LNCAP (cell line): ENCODE measurements around the gene JAZF1.

Experiments used
- TF ChIP-seq, protein P1 (sequence below): fragments of 450-650 bp; IDR thresholded peaks from 2 replicates; pipeline ENCODE4 v1.5.1; 2017; ENCODE audit warnings: mild to moderate bottlenecking

JAZF1 gene

DNA sequence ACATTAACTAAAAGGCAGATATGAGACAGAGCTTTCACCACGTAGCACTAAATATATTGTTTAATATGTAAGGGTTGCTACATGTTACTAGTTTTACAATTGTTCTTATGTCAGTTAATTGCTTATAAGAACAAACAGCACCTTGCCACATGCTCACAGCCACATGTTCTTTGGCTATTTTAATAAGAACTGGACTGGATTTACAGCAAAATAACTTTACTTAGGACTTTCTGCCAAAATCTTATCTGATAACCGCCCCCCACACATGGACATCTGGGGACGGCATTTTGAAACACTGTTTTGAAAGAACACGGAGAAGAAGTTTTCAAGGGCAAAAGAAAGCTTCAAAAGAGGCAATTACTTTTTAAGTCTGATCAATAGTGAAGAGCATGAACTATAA, 45.3 kb downstream of the JAZF1 start:
- TF ChIP-seq, protein P1, sequence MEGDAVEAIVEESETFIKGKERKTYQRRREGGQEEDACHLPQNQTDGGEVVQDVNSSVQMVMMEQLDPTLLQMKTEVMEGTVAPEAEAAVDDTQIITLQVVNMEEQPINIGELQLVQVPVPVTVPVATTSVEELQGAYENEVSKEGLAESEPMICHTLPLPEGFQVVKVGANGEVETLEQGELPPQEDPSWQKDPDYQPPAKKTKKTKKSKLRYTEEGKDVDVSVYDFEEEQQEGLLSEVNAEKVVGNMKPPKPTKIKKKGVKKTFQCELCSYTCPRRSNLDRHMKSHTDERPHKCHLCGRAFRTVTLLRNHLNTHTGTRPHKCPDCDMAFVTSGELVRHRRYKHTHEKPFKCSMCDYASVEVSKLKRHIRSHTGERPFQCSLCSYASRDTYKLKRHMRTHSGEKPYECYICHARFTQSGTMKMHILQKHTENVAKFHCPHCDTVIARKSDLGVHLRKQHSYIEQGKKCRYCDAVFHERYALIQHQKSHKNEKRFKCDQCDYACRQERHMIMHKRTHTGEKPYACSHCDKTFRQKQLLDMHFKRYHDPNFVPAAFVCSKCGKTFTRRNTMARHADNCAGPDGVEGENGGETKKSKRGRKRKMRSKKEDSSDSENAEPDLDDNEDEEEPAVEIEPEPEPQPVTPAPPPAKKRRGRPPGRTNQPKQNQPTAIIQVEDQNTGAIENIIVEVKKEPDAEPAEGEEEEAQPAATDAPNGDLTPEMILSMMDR, result no peak

DNA sequence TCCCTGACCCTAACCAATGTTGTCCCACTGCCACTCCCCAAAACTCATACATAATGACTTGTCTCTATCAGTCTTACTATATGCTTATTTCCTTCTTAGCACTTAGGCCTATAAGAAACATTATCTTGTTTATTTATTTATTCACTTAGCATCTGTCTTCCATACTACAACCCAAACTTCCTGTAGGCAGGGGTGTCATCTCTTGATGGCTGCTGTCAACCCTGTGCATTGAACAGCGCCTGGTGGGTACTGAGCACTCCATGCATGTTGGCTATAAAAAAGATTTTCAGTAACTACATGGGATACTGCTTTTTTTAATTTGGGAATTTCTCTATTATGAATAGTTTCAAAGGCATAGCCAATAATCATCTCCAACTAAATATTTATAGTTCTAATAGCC, 46.7 kb downstream of the JAZF1 start:
- TF ChIP-seq, protein P1, result no peak

- TF ChIP-seq, protein P1, result no peak
Observed at GRCh38 chr7:28132959-28133870, 47.4 kb downstream of the JAZF1 start.

GRCh38 chr7:28130277-28130676, 50.3 kb downstream of the JAZF1 start:
- TF ChIP-seq, protein P1, result no peak

DNA sequence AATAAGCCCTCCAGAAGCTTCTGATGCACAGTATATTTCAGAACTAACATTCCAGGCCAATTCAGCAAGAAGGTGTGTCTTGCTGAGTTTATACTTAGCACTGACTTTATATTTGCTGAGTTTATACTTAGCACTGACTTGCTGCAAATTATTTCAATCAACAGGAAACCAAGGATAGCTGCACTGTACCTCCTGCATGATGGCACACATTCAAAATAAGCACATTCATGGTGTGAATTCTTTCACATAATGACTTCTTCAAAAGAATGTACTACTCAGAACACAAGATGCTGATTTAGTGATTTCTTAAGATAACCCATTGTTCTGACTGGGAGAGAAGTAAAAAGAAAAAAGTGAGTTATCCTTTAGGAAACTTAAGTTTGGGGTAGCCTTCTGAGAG, 52.0 kb downstream of the JAZF1 start:
- TF ChIP-seq, protein P1, result no peak

GRCh38 chr7:28126410-28127041, 54.1 kb downstream of the JAZF1 start:
- TF ChIP-seq, protein P1, result no peak

DNA sequence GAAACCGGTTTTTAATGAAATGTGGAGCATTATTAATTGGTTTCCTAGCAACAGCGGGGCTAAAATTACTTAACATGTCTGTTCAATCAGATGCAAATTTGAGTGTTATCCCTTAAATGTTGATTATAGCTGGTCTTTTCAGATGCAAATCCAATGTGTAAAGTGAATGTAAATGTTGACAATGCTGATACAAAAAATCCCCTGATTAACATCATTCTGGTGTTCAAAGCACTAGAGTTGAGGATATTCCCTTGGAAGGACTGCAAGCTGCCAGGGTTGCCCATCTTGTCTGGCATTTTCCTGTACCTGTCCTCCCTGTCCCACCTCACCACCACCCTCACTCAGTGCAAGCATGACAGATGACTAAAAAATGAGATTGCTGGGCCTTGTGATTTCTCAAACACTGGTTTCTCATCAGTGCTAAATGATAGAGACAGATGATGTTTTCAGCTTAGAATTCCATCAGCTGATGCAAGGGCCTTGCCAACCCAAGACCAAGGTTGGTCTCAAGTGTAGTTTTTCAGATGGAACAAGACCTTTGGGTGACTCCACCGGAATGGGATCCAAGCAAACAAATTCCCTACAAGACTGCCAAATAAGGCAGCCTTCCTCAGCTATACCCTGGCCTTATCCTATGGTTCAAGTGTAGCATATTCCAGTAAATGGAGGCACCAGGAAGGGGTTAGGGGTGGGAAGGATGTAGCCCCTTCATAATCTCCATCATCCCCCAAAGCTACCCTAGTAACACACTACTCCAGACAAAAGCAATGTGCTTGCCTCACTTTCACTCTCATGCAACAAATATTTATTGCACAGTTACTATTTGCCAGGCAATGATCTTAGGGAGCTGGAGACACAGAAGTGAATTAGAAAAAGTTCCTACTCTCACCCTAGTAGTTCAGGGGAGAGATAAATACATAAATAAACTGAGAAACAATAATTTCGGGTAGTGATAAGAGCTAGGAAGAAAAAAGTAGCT, 54.9 kb downstream of the JAZF1 start:
- TF ChIP-seq, protein P1, result no peak
